KMS-11 (cell line): ENCODE data around the gene FOXE3.

Experiments used
- H2AFZ ChIP-seq: fragments of 200-600 bp; sonication (generic); 2 replicates; pipeline ENCODE4 v1.6.1; 2016; ENCODE audit warnings: antibody characterized with exemption, mixed run types, low read depth
- H3K27ac ChIP-seq: fragments of 200-600 bp; sonication (generic); 2 replicates; pipeline ENCODE4 v1.6.1; 2016; ENCODE audit warnings: mild to moderate bottlenecking, mixed run types
- H3K27me3 ChIP-seq: fragments of 200-600 bp; sonication (generic); 2 replicates; pipeline ENCODE4 v1.6.1; 2017; ENCODE audit warnings: mild to moderate bottlenecking, low read depth, mixed run types, moderate library complexity; ENCODE audit not compliant: insufficient read depth
- H3K36me3 ChIP-seq: fragments of 200-600 bp; sonication (generic); 2 replicates; pipeline ENCODE4 v1.6.1; 2017; ENCODE audit warnings: mild to moderate bottlenecking, mixed run types; ENCODE audit not compliant: insufficient read depth
- H3K4me1 ChIP-seq: fragments of 200-600 bp; sonication (generic); 2 replicates; pipeline ENCODE4 v1.6.1; 2016; ENCODE audit warnings: mild to moderate bottlenecking, low read depth, mixed run types; ENCODE audit not compliant: poor library complexity, severe bottlenecking
- H3K4me2 ChIP-seq: fragments of 200-600 bp; sonication (generic); 2 replicates; pipeline ENCODE4 v1.7.0; 2016; ENCODE audit warnings: mild to moderate bottlenecking, mixed run types
- H3K4me3 ChIP-seq: fragments of 200-600 bp; sonication (generic); IDR thresholded peaks from 2 replicates; pipeline ENCODE4 v1.6.1; 2017; ENCODE audit warnings: low read depth, low read length, mixed read lengths; ENCODE audit not compliant: insufficient read depth
- H3K79me2 ChIP-seq: fragments of 200-600 bp; sonication (generic); 2 replicates; pipeline ENCODE4 v1.6.1; 2016; ENCODE audit warnings: low read depth, mixed run types; ENCODE audit not compliant: insufficient read depth
- H3K9ac ChIP-seq: fragments of 200-600 bp; sonication (generic); 2 replicates; pipeline ENCODE4 v1.6.1; 2016; ENCODE audit warnings: mild to moderate bottlenecking, mixed run types
- H4K20me1 ChIP-seq: fragments of 200-600 bp; sonication (generic); 2 replicates; pipeline ENCODE4 v1.6.1; 2016; ENCODE audit warnings: mild to moderate bottlenecking, mixed run types; ENCODE audit not compliant: insufficient read depth
- CTCF ChIP-seq: fragments of 200-600 bp; sonication (generic); conservative IDR thresholded peaks from 2 replicates; pipeline ENCODE4 v1.6.1; 2017; ENCODE audit warnings: low read depth, mild to moderate bottlenecking, antibody characterized with exemption, low read length, moderate library complexity, mixed read lengths

FOXE3 gene

GRCh38 chr1:47439819-47440598 is 23.9 kb downstream of the FOXE3 start:
- Histone ChIP-seq H4K20me1 (no peaks in the 10 kb centered on the region), H3K27ac (no peak overlapping the region), H3K9ac (no peak overlapping the region), H3K27me3 (no peaks in the 10 kb centered on the region), H3K4me3 (no peak overlapping the region), H2AFZ (no peak overlapping the region), H3K36me3 (no peaks in the 10 kb centered on the region), H3K4me1 (peaks cover 8% of the 10 kb centered on the region), H3K4me2 (no peak overlapping the region), H3K79me2 (no peaks in the 10 kb centered on the region; the same call in 1 of the 2 replicates)
- no peak for TF ChIP-seq CTCF

GRCh38 chr1:47440599-47441081 is 24.6 kb downstream of the FOXE3 start:
- Histone ChIP-seq H3K4me2 (no peak overlapping the region), H3K27ac (no peak overlapping the region), H3K9ac (no peak overlapping the region), H3K79me2 (no peaks in the 10 kb centered on the region; the same call in 1 of the 2 replicates), H4K20me1 (no peaks in the 10 kb centered on the region), H3K4me3 (no peak overlapping the region), H3K36me3 (no peaks in the 10 kb centered on the region), H3K27me3 (no peaks in the 10 kb centered on the region), H3K4me1 (peaks cover 6% of the 10 kb centered on the region), H2AFZ (no peak overlapping the region)
- TF ChIP-seq CTCF: no peak

GRCh38 chr1:47441450-47442106 is 25.5 kb downstream of the FOXE3 start:
- no peak for TF ChIP-seq CTCF
- Histone ChIP-seq H3K4me2 (no peak overlapping the region), H3K4me3 (no peak overlapping the region), H3K27me3 (no peaks in the 10 kb centered on the region), H3K27ac (no peak overlapping the region), H4K20me1 (no peaks in the 10 kb centered on the region), H3K4me1 (no peaks in the 10 kb centered on the region), H3K36me3 (no peaks in the 10 kb centered on the region), H2AFZ (no peak overlapping the region), H3K79me2 (no peaks in the 10 kb centered on the region), H3K9ac (no peak overlapping the region)

GRCh38 chr1:47442202-47442601 is 26.1 kb downstream of the FOXE3 start:
- Histone ChIP-seq H3K4me1 (no peaks in the 10 kb centered on the region), H3K27me3 (no peaks in the 10 kb centered on the region), H3K79me2 (no peaks in the 10 kb centered on the region)

More at GRCh38 chr1:47442202-47442601, 26.1 kb downstream of the FOXE3 start:
- H2AFZ ChIP-seq: no peak overlapping the region
- no peak overlapping the region for H3K9ac ChIP-seq
- H3K4me3 ChIP-seq: no peak overlapping the region
- TF ChIP-seq CTCF: no peak
- no peaks in the 10 kb centered on the region for H4K20me1 ChIP-seq
- no peak overlapping the region for H3K27ac ChIP-seq
- no peaks in the 10 kb centered on the region for H3K36me3 ChIP-seq
- no peak overlapping the region for H3K4me2 ChIP-seq
